Lung (tissue), 12 donors: Measurements from ENCODE around the gene HBQ1. TPM values are rescaled to one million over a fixed set of nuclear protein-coding genes. Genes with fewer than 3 reads are reported as not detected.
A peak's percentile ranks its signal among the peaks of the same experiment; 100 is the strongest.
"Not testable (repeated sequence)": the region's sequence is repeated elsewhere in the genome, so short reads cannot be mapped to it uniquely, and the experiment has no call there.

Source experiments
- ATAC-seq: fragments of 200-7000 bp; cut with Tn5 transposase; one replicate; pipeline ENCODE4 v1.9.1; 2020; ENCODE audit warnings: moderate number of reproducible peaks; ENCODE audit not compliant: insufficient read depth, low FRiP score
- DNase-seq, 3 donors: peaks; one replicate each; pipeline ENCODE4 v3.0.0-alpha.2; 2013 to 2017
- H3K27ac ChIP-seq, 2 donors: one replicate each; pipeline ENCODE4 v1.5.1; 2013; ENCODE audit warnings: mild to moderate bottlenecking in 2 of 2, moderate library complexity in 2 of 2, control low read depth in 1 of 2, inconsistent platforms in 1 of 2, low read depth in 1 of 2, low read length in 1 of 2
- H3K27me3 ChIP-seq, 3 donors: one replicate each; pipeline ENCODE4 v1.5.1; 2013; ENCODE audit warnings: low read length in 2 of 3; ENCODE audit not compliant: control insufficient read depth in 3 of 3, insufficient read depth in 3 of 3
- H3K36me3 ChIP-seq, 4 donors: one replicate each; pipeline ENCODE4 v1.5.1; 2013; ENCODE audit warnings: low read length in 4 of 4, mild to moderate bottlenecking in 1 of 4, moderate library complexity in 1 of 4; ENCODE audit not compliant: control insufficient read depth in 4 of 4, insufficient read depth in 4 of 4
- H3K4me1 ChIP-seq, 5 donors: one replicate each; pipeline ENCODE4 v1.5.1; 2013; ENCODE audit warnings: low read length in 5 of 5, mild to moderate bottlenecking in 2 of 5, moderate library complexity in 1 of 5; ENCODE audit not compliant: control insufficient read depth in 5 of 5, insufficient read depth in 5 of 5
- H3K4me3 ChIP-seq: one replicate; pipeline ENCODE4 v1.5.1; 2013; ENCODE audit warnings: mild to moderate bottlenecking, control low read depth, moderate library complexity
- H3K9ac ChIP-seq, 2 donors: one replicate each; pipeline ENCODE4 v1.5.1; 2013; ENCODE audit warnings: low read length in 2 of 2, control low read depth in 1 of 2; ENCODE audit not compliant: insufficient read depth in 1 of 2
- H3K9me3 ChIP-seq, 4 donors: one replicate each; pipeline ENCODE4 v1.5.1; 2013; ENCODE audit warnings: low read length in 3 of 4, mild to moderate bottlenecking in 1 of 4, moderate library complexity in 1 of 4; ENCODE audit not compliant: control insufficient read depth in 4 of 4, insufficient read depth in 3 of 4
- CTCF ChIP-seq: IDR thresholded peaks from 2 replicates; pipeline ENCODE4 v1.5.1; 2012; ENCODE audit warnings: mild to moderate bottlenecking; ENCODE audit errors: control extremely low read depth, extremely low read depth
- WGBS, 2 donors: extraction: QIAGEN DNeasy Blood & Tissue Kit; methylation state at CpG; one replicate each; pipeline ENCODE4 v1.1.7; 2013; 5-methylcytosine and 5-hydroxymethylcytosine counted together
- polyA plus RNA-seq, 2 donors: library from polyadenylated mRNA; stranded (reverse); fragments of 200-250 nt; gene quantifications; one replicate each; pipeline ENCODE4 v1.2.1, GENCODE V29; 2013
- total RNA-seq, 2 donors: library from RNA; depleted of rRNA in 1 of 2; stranded (reverse); fragments of >200 nt in 1 of 2; gene quantifications; one replicate each; pipeline ENCODE4 v1.2.1, GENCODE V29; 2014 to 2021
- donor health status: control.
- donor health status: control.
- donor health status: Bipolar disorder and iron deficiency.
- donor health status: healthy.
- donor health status: DM: yes; HTN: yes; CAD: no.

The HBQ1 gene
- total and polyA plus RNA-seq, 4 donors: 0.35 to 2.3 TPM; not detected in 2

- H3K9me3 ChIP-seq: peaks cover 0 to 2% (median 0%) of the 10 kb centered on the region in 4 donors
- H3K27me3 ChIP-seq: peaks cover 9 to 60% (median 55%) of the 10 kb centered on the region in 3 donors
- TF ChIP-seq CTCF: no peak
- no peak for DNase-seq
- peaks cover 0 to 5% (median 0%) of the 10 kb centered on the region in 5 donors for H3K4me1 ChIP-seq
- ATAC-seq: no peak
- H3K9ac ChIP-seq: no peak overlapping the region
- WGBS, 2 donors: 49 to 63% methylated on average over 1 of the region's 1 CpG
- no peak overlapping the region for H3K27ac ChIP-seq
- no peak overlapping the region for H3K4me3 ChIP-seq
- H3K36me3 ChIP-seq: no peaks in the 10 kb centered on the region
These were observed 9.5 kb upstream of the HBQ1 start for GRCh38 chr16:170788-171187.

GRCh38 chr16:172374-172941, 7.8 kb upstream of the HBQ1 start, which contains the start of gene HBA2:
Gene HBA2, plus strand, starts transcription at chr16:172876. Its CDS starts 37 bp downstream, at chr16:172913.
- not testable (repeated sequence) for ATAC-seq, H3K9ac ChIP-seq, DNase-seq, H3K9me3 ChIP-seq, H3K36me3 ChIP-seq, H3K4me3 ChIP-seq, H3K4me1 ChIP-seq, H3K27ac ChIP-seq
- WGBS, 2 donors: no CpG with 5 or more reads among the region's 74 CpGs
- peaks cover 7 to 50% (median 45%) of the 10 kb centered on the region in 3 donors for H3K27me3 ChIP-seq

- H3K9me3 ChIP-seq, ATAC-seq, DNase-seq, H3K9ac ChIP-seq, H3K27ac ChIP-seq, H3K4me3 ChIP-seq, H3K4me1 ChIP-seq, H3K36me3 ChIP-seq: not testable (repeated sequence)
- peaks cover 7 to 51% (median 46%) of the 10 kb centered on the region in 3 donors for H3K27me3 ChIP-seq
- WGBS, 2 donors: 3 to 9% methylated on average over 15 to 32 of the region's 44 CpGs
These were observed 6.9 kb upstream of the HBQ1 start for GRCh38 chr16:173211-173854.

- DNase-seq: peak in 1 of 3 donors; percentile 30
- 18 to 21% methylated on average over 6 to 9 of the region's 13 CpGs for WGBS, 2 donors
- not testable (repeated sequence) for H3K4me1 ChIP-seq, H3K9me3 ChIP-seq, H3K27ac ChIP-seq, H3K9ac ChIP-seq, H3K36me3 ChIP-seq, ATAC-seq, H3K4me3 ChIP-seq
- peaks cover 7 to 48% (median 44%) of the 10 kb centered on the region in 3 donors for H3K27me3 ChIP-seq
These were observed 6.1 kb upstream of the HBQ1 start for GRCh38 chr16:173928-174769.
